ENCODE data around the gene NPAS3.

NPAS3 gene

GRCh38 chr14:33679461-33680225 is 741.0 kb downstream of the NPAS3 start:
- DNase-seq (ENCODE audit: low read depth) = no peak

GRCh38 chr14:33680873-33681272 is 742.2 kb downstream of the NPAS3 start:
- no peak for DNase-seq (ENCODE audit: low read depth)

- no peak for DNase-seq (ENCODE audit: low read depth)
Observed at GRCh38 chr14:33682760-33683159, 744.1 kb downstream of the NPAS3 start.

- DNase-seq (ENCODE audit: low read depth) = no peak
Observed at GRCh38 chr14:33685026-33685425, 746.3 kb downstream of the NPAS3 start.

GRCh38 chr14:33685698-33686097 is 747.0 kb downstream of the NPAS3 start:
- no peak for DNase-seq (ENCODE audit: low read depth)

GRCh38 chr14:33686218-33686617 is 747.5 kb downstream of the NPAS3 start:
- no peak for DNase-seq (ENCODE audit: low read depth)

GRCh38 chr14:33686856-33687255 is 748.2 kb downstream of the NPAS3 start:
- no peak for DNase-seq (ENCODE audit: low read depth)

- DNase-seq (ENCODE audit: low read depth) = no peak
Observed at GRCh38 chr14:33689680-33690079, 751.0 kb downstream of the NPAS3 start.

- DNase-seq (ENCODE audit: low read depth) = no peak
Observed at GRCh38 chr14:33691907-33692306, 753.2 kb downstream of the NPAS3 start.

GRCh38 chr14:33692762-33693161 is 754.1 kb downstream of the NPAS3 start:
- no peak for DNase-seq (ENCODE audit: low read depth)

- DNase-seq (ENCODE audit: low read depth) = no peak
Observed at GRCh38 chr14:33693237-33693636, 754.6 kb downstream of the NPAS3 start.

- no peak for DNase-seq (ENCODE audit: low read depth)
Observed at GRCh38 chr14:33696165-33696564, 757.5 kb downstream of the NPAS3 start.

GRCh38 chr14:33699300-33699983 is 760.8 kb downstream of the NPAS3 start:
- DNase-seq (ENCODE audit: low read depth) = no peak

- DNase-seq (ENCODE audit: low read depth) = no peak
Observed at GRCh38 chr14:33700052-33700451, 761.4 kb downstream of the NPAS3 start.

GRCh38 chr14:33702293-33702692 is 763.6 kb downstream of the NPAS3 start:
- DNase-seq (ENCODE audit: low read depth) = no peak

- no peak for DNase-seq (ENCODE audit: low read depth)
Observed at GRCh38 chr14:33704481-33704880, 765.8 kb downstream of the NPAS3 start.

- no peak for DNase-seq (ENCODE audit: low read depth)
Observed at GRCh38 chr14:33705490-33705889, 766.8 kb downstream of the NPAS3 start.

GRCh38 chr14:33707716-33708115 is 769.0 kb downstream of the NPAS3 start:
- no peak for DNase-seq (ENCODE audit: low read depth)

GRCh38 chr14:33709283-33709682 is 770.6 kb downstream of the NPAS3 start:
- DNase-seq (ENCODE audit: low read depth) = no peak

- no peak for DNase-seq (ENCODE audit: low read depth)
Observed at GRCh38 chr14:33709711-33710110, 771.0 kb downstream of the NPAS3 start.

GRCh38 chr14:33710273-33710672 is 771.6 kb downstream of the NPAS3 start:
- no peak for DNase-seq (ENCODE audit: low read depth)

- DNase-seq (ENCODE audit: low read depth) = no peak
Observed at GRCh38 chr14:33711194-33711593, 772.5 kb downstream of the NPAS3 start.

- no peak for DNase-seq (ENCODE audit: low read depth)
Observed at GRCh38 chr14:33711811-33712216, 773.1 kb downstream of the NPAS3 start.
